GM23338 (cell line): ENCODE data around the gene ATP1A4. TPM values are rescaled to one million over a fixed set of nuclear protein-coding genes. Genes with fewer than 3 reads are reported as not detected.

Source experiments
- ATAC-seq: fragments of 200-7000 bp; cut with Tn5 transposase; 3 replicates; pipeline ENCODE4 v1.9.1; 2020
- DNase-seq: peaks from one replicate; pipeline ENCODE4 v3.0.0-alpha.2; 2015; ENCODE audit warnings: low spot score
- H2AFZ ChIP-seq: fragments of 200-600 bp; sonication (generic); 2 replicates; pipeline ENCODE4 v1.8.0; 2016; ENCODE audit warnings: antibody characterized with exemption, mild to moderate bottlenecking, moderate library complexity
- H3F3A ChIP-seq: fragments of 200-600 bp; sonication (generic); replicated peaks from 2 replicates; pipeline ENCODE4 v1.8.0; 2017; ENCODE audit warnings: antibody characterized with exemption, mixed run types, low read depth
- H3K27ac ChIP-seq: fragments of 200-600 bp; sonication (generic); 2 replicates; pipeline ENCODE4 v1.6.1; 2016; ENCODE audit warnings: low read depth
- H3K27me3 ChIP-seq: fragments of 200-600 bp; sonication (generic); 2 replicates; pipeline ENCODE4 v1.8.0; 2016; ENCODE audit warnings: mild to moderate bottlenecking, mixed run types, moderate library complexity; ENCODE audit not compliant: insufficient read depth
- H3K36me3 ChIP-seq: fragments of 200-600 bp; sonication (generic); 2 replicates; pipeline ENCODE4 v1.8.0; 2016; ENCODE audit warnings: mild to moderate bottlenecking; ENCODE audit not compliant: insufficient read depth
- H3K4me1 ChIP-seq: fragments of 200-600 bp; sonication (generic); 2 replicates; pipeline ENCODE4 v1.8.0; 2016; ENCODE audit warnings: mild to moderate bottlenecking, moderate library complexity; ENCODE audit not compliant: insufficient read depth
- H3K4me2 ChIP-seq: fragments of 200-600 bp; sonication (generic); 2 replicates; pipeline ENCODE4 v1.7.1; 2017; ENCODE audit warnings: mixed run types
- H3K4me3 ChIP-seq: fragments of 200-600 bp; sonication (generic); 2 replicates; pipeline ENCODE4 v1.6.1; 2016; ENCODE audit warnings: mixed run types
- H3K79me2 ChIP-seq: fragments of 200-600 bp; sonication (generic); replicated peaks from 2 replicates; pipeline ENCODE4 v1.8.0; 2017; ENCODE audit warnings: mild to moderate bottlenecking; ENCODE audit not compliant: insufficient read depth
- H3K9me2 ChIP-seq: fragments of 200-600 bp; sonication (generic); 2 replicates; pipeline ENCODE4 v1.8.0; 2017; ENCODE audit not compliant: insufficient read depth
- H4K20me1 ChIP-seq: fragments of 200-600 bp; sonication (generic); replicated peaks from 2 replicates; pipeline ENCODE4 v1.8.0; 2017; ENCODE audit warnings: mild to moderate bottlenecking; ENCODE audit not compliant: insufficient read depth
- H3K27ac Mint-ChIP-seq: 2 replicates; pipeline ENCODE4 v1.8.0; 2020; ENCODE audit warnings: inconsistent platforms, mild to moderate bottlenecking, moderate library complexity, mixed read lengths
- H3K27me3 Mint-ChIP-seq: 3 replicates; pipeline ENCODE4 v1.8.0; 2022; ENCODE audit warnings: low read depth, mild to moderate bottlenecking, moderate library complexity, mixed read lengths, inconsistent platforms; ENCODE audit not compliant: insufficient read depth, poor library complexity
- H3K36me3 Mint-ChIP-seq: 3 replicates; pipeline ENCODE4 v1.8.0; 2021; ENCODE audit warnings: low read depth, mild to moderate bottlenecking, inconsistent platforms, moderate library complexity, mixed read lengths
- H3K4me1 Mint-ChIP-seq: 3 replicates; pipeline ENCODE4 v1.8.0; 2020; ENCODE audit warnings: mild to moderate bottlenecking, inconsistent platforms, mixed read lengths
- H3K4me3 Mint-ChIP-seq: 3 replicates; pipeline ENCODE4 v1.8.0; 2021; ENCODE audit warnings: moderate library complexity, mild to moderate bottlenecking, inconsistent platforms, mixed read lengths
- H3K9me3 Mint-ChIP-seq: 3 replicates; pipeline ENCODE4 v1.8.0; 2020; ENCODE audit warnings: moderate library complexity, mild to moderate bottlenecking, inconsistent platforms, mixed read lengths
- CTCF ChIP-seq, 2 experiments: fragments of 200-600 bp in 1 of 2; sonication (generic) in 1 of 2; conservative IDR thresholded peaks; 2 replicates each; pipeline versions ENCODE4 v1.5.1 to v1.6.1; 2016 to 2017; ENCODE audit warnings: antibody characterized with exemption in 2 of 2, low read depth in 2 of 2, mild to moderate bottlenecking in 2 of 2, moderate library complexity in 1 of 2
- ETS1 ChIP-seq: IDR thresholded peaks from 2 replicates; pipeline ENCODE4 v1.6.1; 2016; ENCODE audit warnings: antibody characterized with exemption
- JUNB ChIP-seq: IDR thresholded peaks from one replicate; pipeline ENCODE4 v1.6.1; 2016; ENCODE audit warnings: antibody characterized with exemption; ENCODE audit not compliant: unreplicated experiment
- POLR2AphosphoS5 ChIP-seq: IDR thresholded peaks from 2 replicates; pipeline ENCODE4 v1.6.1; 2016; ENCODE audit warnings: antibody characterized with exemption, low read depth
- REST ChIP-seq: IDR thresholded peaks from one replicate; pipeline ENCODE4 v1.6.1; 2018; ENCODE audit warnings: antibody characterized with exemption; ENCODE audit not compliant: unreplicated experiment
- STAT1 ChIP-seq: IDR thresholded peaks from one replicate; pipeline ENCODE4 v1.6.1; 2016; ENCODE audit warnings: antibody characterized with exemption; ENCODE audit not compliant: unreplicated experiment
- ZNF114 ChIP-seq: fragments of 250-450 bp; sonication (Bioruptor Pico); IDR thresholded peaks from 2 replicates; pipeline ENCODE4 v1.5.0; 2020; ENCODE audit warnings: mild to moderate bottlenecking, moderate library complexity
- polyA plus RNA-seq: library from polyadenylated mRNA; unstranded; fragments of >200 nt; fragmentation: Nextera tagmentation; extraction: Ambion mirVana; gene quantifications from 2 replicates; pipeline ENCODE4 v1.2.1, GENCODE V29; 2016
- total RNA-seq: library from RNA; depleted of rRNA; stranded (reverse); fragments of >200 nt; shearing (Covaris generic); gene quantifications from 2 replicates; pipeline ENCODE4 v1.2.3, GENCODE V29; 2014

Gene ATP1A4
- total and polyA plus RNA-seq, 2 experiments from 2014 or later: 0.27 to 0.63 TPM

GRCh38 chr1:160130486-160130885 lies 20.9 kb upstream of the ATP1A4 start:
- Histone ChIP-seq H3K79me2 (no peaks in the 10 kb centered on the region), H4K20me1 (no peaks in the 10 kb centered on the region), H3K36me3 (no peaks in the 10 kb centered on the region), H2AFZ (no peak overlapping the region), H3F3A (no peaks in the 10 kb centered on the region), H3K9me2 (no peaks in the 10 kb centered on the region), H3K4me1 (no peaks in the 10 kb centered on the region), H3K4me2 (no peak overlapping the region), H3K27ac (no peak overlapping the region), H3K27me3 (no peaks in the 10 kb centered on the region), H3K4me3 (no peak overlapping the region)
- Mint-ChIP-seq H3K9me3 (no peaks in the 10 kb centered on the region), H3K27me3 (peaks cover 7% of the 10 kb centered on the region), H3K27ac (no peak overlapping the region), H3K4me1 (no peaks in the 10 kb centered on the region; the same call in 2 of the 3 replicates), H3K4me3 (no peak overlapping the region), H3K36me3 (peaks cover 81% of the 10 kb centered on the region)
- ATAC-seq (no peak), DNase-seq (no peak)
- no peak for TF ChIP-seq CTCF (conservative IDR thresholded peaks at IDR 0.05; ENCODE audit: low read depth in 2 of 2)

- DNase-seq (no peak), ATAC-seq (no peak)
- Mint-ChIP-seq H3K9me3 (no peaks in the 10 kb centered on the region), H3K27me3 (peaks cover 7% of the 10 kb centered on the region), H3K36me3 (peaks cover 81% of the 10 kb centered on the region), H3K27ac (no peak overlapping the region), H3K4me3 (no peak overlapping the region; the same call in 2 of the 3 replicates), H3K4me1 (no peaks in the 10 kb centered on the region; the same call in 2 of the 3 replicates)
- Histone ChIP-seq H3F3A (no peaks in the 10 kb centered on the region), H3K27me3 (no peaks in the 10 kb centered on the region), H3K4me2 (no peak overlapping the region), H4K20me1 (no peaks in the 10 kb centered on the region), H3K79me2 (no peaks in the 10 kb centered on the region), H3K4me3 (no peak overlapping the region), H3K36me3 (no peaks in the 10 kb centered on the region), H3K4me1 (no peaks in the 10 kb centered on the region), H2AFZ (no peak overlapping the region), H3K9me2 (no peaks in the 10 kb centered on the region), H3K27ac (no peak overlapping the region)
- TF ChIP-seq ZNF114 (CRISPR knock-in tag) (no peak), STAT1 (no peak), POLR2AphosphoS5 (no peak), REST (no peak), JUNB (no peak), ETS1 (no peak)
Measured at GRCh38 chr1:160130939-160131338, 20.5 kb upstream of the ATP1A4 start.
